GM18867 (cell line): ENCODE results near the gene CPA4.

Experiments
- ATAC-seq: cut with Tn5 transposase; IDR thresholded peaks from one replicate; pipeline ENCODE4 v1.9.1; 2021; ENCODE audit warnings: mild to moderate bottlenecking, moderate library complexity; ENCODE audit not compliant: unreplicated experiment

The CPA4 gene

GRCh38 chr7:130362251-130362816 is 69.4 kb downstream of the CPA4 start:
- ATAC-seq, result no peak

GRCh38 chr7:130363026-130363847 is 70.3 kb downstream of the CPA4 start:
- ATAC-seq, result no peak

GRCh38 chr7:130364451-130364850 is 71.5 kb downstream of the CPA4 start:
- ATAC-seq, result no peak

GRCh38 chr7:130365088-130365487 is 72.1 kb downstream of the CPA4 start:
- no peak for ATAC-seq

- no peak for ATAC-seq
These were observed 72.8 kb downstream of the CPA4 start for GRCh38 chr7:130365511-130366441.

- no peak for ATAC-seq
These were observed 73.6 kb downstream of the CPA4 start for GRCh38 chr7:130366564-130366963.

- ATAC-seq, result no peak
These were observed 74.3 kb downstream of the CPA4 start for GRCh38 chr7:130367088-130367755.

- ATAC-seq, result no peak
These were observed 75.1 kb downstream of the CPA4 start for GRCh38 chr7:130367836-130368746.

GRCh38 chr7:130369110-130369711 is 76.2 kb downstream of the CPA4 start:
- ATAC-seq, result no peak

- ATAC-seq, result no peak
These were observed 77.0 kb downstream of the CPA4 start for GRCh38 chr7:130369831-130370550.

GRCh38 chr7:130371046-130371445 is 78.1 kb downstream of the CPA4 start:
- no peak for ATAC-seq

GRCh38 chr7:130372402-130373165 is 79.6 kb downstream of the CPA4 start:
- ATAC-seq, result no peak
